Parathyroid adenoma (tissue), 2 donors: Measurements from ENCODE around the gene ACAP3.

Source experiments
- H2AFZ ChIP-seq: fragments of 300-600 bp; sonication (generic); one replicate; pipeline ENCODE4 v1.7.0; 2017; ENCODE audit warnings: antibody characterized with exemption, mild to moderate bottlenecking
- H3K27ac ChIP-seq: fragments of 300-600 bp; sonication (generic); one replicate; pipeline ENCODE4 v1.7.0; 2017
- H3K27me3 ChIP-seq: fragments of 300-600 bp; sonication (generic); one replicate; pipeline ENCODE4 v1.7.0; 2017; ENCODE audit warnings: low read length; ENCODE audit not compliant: control insufficient read depth, insufficient read depth
- H3K36me3 ChIP-seq: fragments of 300-600 bp; sonication (generic); one replicate; pipeline ENCODE4 v1.7.0; 2017; ENCODE audit warnings: low read length; ENCODE audit not compliant: control insufficient read depth, insufficient read depth
- H3K4me1 ChIP-seq: fragments of 300-600 bp; sonication (generic); one replicate; pipeline ENCODE4 v1.7.0; 2017; ENCODE audit warnings: control low read depth
- H3K4me2 ChIP-seq: fragments of 300-600 bp; sonication (generic); one replicate; pipeline ENCODE4 v1.7.0; 2017; ENCODE audit warnings: low read length
- H3K4me3 ChIP-seq: fragments of 300-600 bp; sonication (generic); one replicate; pipeline ENCODE4 v1.7.0; 2017; ENCODE audit warnings: low read depth, low read length
- H3K79me2 ChIP-seq: fragments of 300-600 bp; sonication (generic); one replicate; pipeline ENCODE4 v1.7.0; 2017; ENCODE audit warnings: control low read depth
- H3K9ac ChIP-seq: fragments of 300-600 bp; sonication (generic); one replicate; pipeline ENCODE4 v1.7.0; 2017; ENCODE audit warnings: mild to moderate bottlenecking
- H3K9me3 ChIP-seq: fragments of 300-600 bp; sonication (generic); one replicate; pipeline ENCODE4 v1.7.0; 2017; ENCODE audit warnings: low read length; ENCODE audit not compliant: control insufficient read depth
- CTCF ChIP-seq: fragments of 300-600 bp; sonication (generic); IDR thresholded peaks from one replicate; pipeline ENCODE4 v1.7.0; 2017; ENCODE audit warnings: antibody characterized with exemption, mild to moderate bottlenecking
- donor health status: primary hyperparathyroidism.

The ACAP3 gene

GRCh38 chr1:1278620-1279019, 29.1 kb downstream of the ACAP3 start:
- Histone ChIP-seq H3K9ac (no peak overlapping the region), H2AFZ (no peak overlapping the region), H3K79me2 (no peaks in the 10 kb centered on the region), H3K4me1 (peaks cover 3% of the 10 kb centered on the region), H3K4me2 (no peak overlapping the region), H3K9me3 (no peaks in the 10 kb centered on the region), H3K27me3 (no peaks in the 10 kb centered on the region), H3K27ac (no peak overlapping the region), H3K36me3 (no peaks in the 10 kb centered on the region), H3K4me3 (no peak overlapping the region)
- no peak for TF ChIP-seq CTCF

DNA sequence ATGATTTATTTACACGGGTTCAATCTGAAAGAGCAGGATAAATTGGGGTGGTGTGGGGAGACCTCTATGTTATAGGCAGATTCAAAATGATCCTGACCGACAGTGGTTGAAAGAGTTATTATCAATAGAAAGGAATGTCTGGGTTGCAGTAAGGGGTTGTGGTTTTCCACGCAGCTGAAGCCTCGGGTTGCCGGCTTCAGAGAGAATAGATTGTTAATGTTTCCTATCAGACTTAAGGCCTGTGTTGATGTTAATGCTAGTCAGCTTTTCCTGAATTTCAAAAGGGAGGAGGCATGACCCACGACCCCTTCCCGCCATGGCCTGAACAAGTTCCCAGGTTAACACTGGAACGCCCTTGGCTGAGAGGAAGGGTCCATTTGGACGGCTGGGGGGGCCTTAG, 31.9 kb downstream of the ACAP3 start:
- H3K4me1 ChIP-seq: peaks cover under 1% of the 10 kb centered on the region
- no peaks in the 10 kb centered on the region for H3K9me3 ChIP-seq
- H3K4me2 ChIP-seq: no peak overlapping the region
- H3K79me2 ChIP-seq: peaks cover 17% of the 10 kb centered on the region
- TF ChIP-seq CTCF: no peak
- no peak overlapping the region for H2AFZ ChIP-seq
- no peak overlapping the region for H3K9ac ChIP-seq
- no peaks in the 10 kb centered on the region for H3K36me3 ChIP-seq
- H3K27me3 ChIP-seq: no peaks in the 10 kb centered on the region
- H3K27ac ChIP-seq: no peak overlapping the region
- H3K4me3 ChIP-seq: no peak overlapping the region

DNA sequence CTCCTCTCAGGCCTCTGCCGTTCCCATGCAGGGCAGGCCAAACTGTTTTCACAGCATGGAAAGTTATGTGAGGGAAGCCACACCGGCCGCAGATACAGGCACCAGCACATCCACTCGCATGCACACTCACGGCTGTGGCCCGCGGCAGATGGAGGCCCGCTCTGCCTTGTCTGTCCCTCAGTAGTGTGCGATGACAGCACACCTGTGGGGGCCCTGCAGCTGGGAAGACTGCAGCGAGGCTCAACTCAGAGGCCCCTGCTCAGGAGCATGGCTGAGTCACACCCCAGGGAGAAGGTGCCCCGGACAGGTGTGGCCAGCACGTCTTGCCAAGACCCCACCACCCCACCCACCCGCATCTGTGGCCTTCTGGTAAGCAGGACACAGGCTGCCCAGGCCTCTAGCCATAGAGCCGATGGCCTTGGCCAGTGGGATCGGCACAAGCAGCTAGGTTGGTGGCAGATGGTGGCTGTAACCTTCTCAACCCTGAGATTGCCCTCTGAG, 32.7 kb downstream of the ACAP3 start:
- H3K4me2 ChIP-seq: peak overlapping the region; percentile 77
- no peak overlapping the region for H3K27ac ChIP-seq
- H3K9ac ChIP-seq: no peak overlapping the region
- peaks cover 21% of the 10 kb centered on the region for H3K79me2 ChIP-seq
- H2AFZ ChIP-seq: no peak overlapping the region
- H3K9me3 ChIP-seq: no peaks in the 10 kb centered on the region
- peak overlapping the region; percentile 68 for H3K4me3 ChIP-seq
- no peak for TF ChIP-seq CTCF
- H3K27me3 ChIP-seq: no peaks in the 10 kb centered on the region
- H3K4me1 ChIP-seq: peaks cover 3% of the 10 kb centered on the region
- no peaks in the 10 kb centered on the region for H3K36me3 ChIP-seq

DNA sequence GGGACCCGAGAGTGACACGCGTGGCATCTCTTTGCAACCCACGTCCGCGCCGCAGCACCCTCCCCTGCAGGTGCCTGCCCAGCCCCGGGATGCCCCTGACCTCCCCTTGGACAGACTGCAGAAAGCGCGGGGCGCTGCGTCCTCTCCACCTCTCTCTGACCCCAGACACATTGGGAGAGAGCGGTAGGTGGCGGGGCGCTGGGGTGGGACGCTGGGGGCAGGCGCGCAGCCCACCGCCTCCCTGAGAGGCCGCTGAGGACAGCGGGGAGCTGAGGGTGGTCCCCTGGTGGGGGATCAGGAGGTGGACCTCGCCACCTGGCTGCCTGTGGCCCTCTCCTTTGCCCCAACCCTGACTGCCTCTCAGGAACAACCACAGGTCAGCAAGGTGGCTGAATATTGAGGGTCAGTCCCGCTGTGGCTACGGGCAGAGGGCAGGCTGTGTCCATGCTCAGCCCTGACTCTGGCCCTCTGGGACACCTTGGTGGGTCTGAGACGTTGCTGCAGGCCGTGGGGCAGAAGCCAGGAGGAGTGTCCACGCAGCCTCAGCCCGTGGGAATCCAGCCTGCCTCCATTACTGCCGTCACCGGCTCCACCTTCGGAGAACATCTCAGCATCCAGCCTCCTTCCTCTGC, 33.3 kb downstream of the ACAP3 start:
- peak overlapping the region; percentile 87 for H2AFZ ChIP-seq
- H3K27ac ChIP-seq: peak overlapping the region; percentile 15

More for the DNA sequence above, 33.3 kb downstream of the ACAP3 start:
- Histone ChIP-seq H3K9ac (no peak overlapping the region), H3K4me1 (peaks cover 3% of the 10 kb centered on the region), H3K9me3 (no peaks in the 10 kb centered on the region), H3K27me3 (no peaks in the 10 kb centered on the region), H3K79me2 (peaks cover 21% of the 10 kb centered on the region), H3K36me3 (no peaks in the 10 kb centered on the region), H3K4me3 (peak overlapping the region; percentile 68), H3K4me2 (peak overlapping the region; percentile 77)
- no peak for TF ChIP-seq CTCF
